OCI-LY7 (cell line): Measurements from ENCODE around the gene ZNF503. TPM values are rescaled to one million over a fixed set of nuclear protein-coding genes. Genes with fewer than 3 reads are reported as not detected.

Experiments used
- BruUV-seq: library from RNA; stranded (reverse); fragments of 400-500 nt; replicated peaks from 2 replicates; lab custom pipeline; 2021; lab: Mats Ljungman, UMichigan
- CTCF ChIA-PET: fragments of 300-600 bp; sonication (Branson Sonifier 250); formaldehyde crosslinking; loops from one replicate; lab custom pipeline; 2022; ENCODE audit warnings: antibody characterized with exemption; ENCODE audit not compliant: unreplicated experiment; lab: Charles Lee
- POLR2A ChIA-PET: fragments of 300-600 bp; sonication (Branson Sonifier 250); formaldehyde crosslinking; loops from one replicate; lab custom pipeline; 2022; ENCODE audit warnings: antibody characterized with exemption; lab: Charles Lee
- DNase-seq: peaks from one replicate; pipeline ENCODE4 v3.0.0-alpha.2; 2015; ENCODE audit warnings: low spot score
- H2AFZ ChIP-seq: fragments of 200-600 bp; sonication (generic), shearing (Covaris generic); 2 replicates; pipeline ENCODE4 v1.6.1; 2014; ENCODE audit warnings: mild to moderate bottlenecking, antibody characterized with exemption, low read length, moderate library complexity
- H3K27ac ChIP-seq: fragments of 200-600 bp; sonication (generic); 2 replicates; pipeline ENCODE4 v1.5.1; 2014; ENCODE audit warnings: mixed run types, low read depth, mild to moderate bottlenecking, moderate library complexity, low read length, inconsistent platforms; ENCODE audit not compliant: poor library complexity, severe bottlenecking
- H3K36me3 ChIP-seq: fragments of 200-600 bp; sonication (generic); 2 replicates; pipeline ENCODE4 v1.6.1; 2014; ENCODE audit warnings: mild to moderate bottlenecking, antibody characterized with exemption, low read length, moderate library complexity, mixed read lengths; ENCODE audit not compliant: insufficient read depth
- H3K4me1 ChIP-seq: fragments of 200-600 bp; sonication (generic); 2 replicates; pipeline ENCODE4 v1.5.1; 2014; ENCODE audit warnings: mild to moderate bottlenecking, low read length; ENCODE audit not compliant: insufficient read depth, poor library complexity, severe bottlenecking
- H3K4me2 ChIP-seq: fragments of 200-600 bp; sonication (generic); 2 replicates; pipeline ENCODE4 v1.6.1; 2014; ENCODE audit warnings: mild to moderate bottlenecking, low read length
- H3K4me3 ChIP-seq: fragments of 200-600 bp; sonication (generic); 2 replicates; pipeline ENCODE4 v1.5.1; 2014; ENCODE audit warnings: mild to moderate bottlenecking, low read depth, low read length; ENCODE audit not compliant: poor library complexity, severe bottlenecking
- H3K79me2 ChIP-seq: fragments of 200-600 bp; sonication (generic); 2 replicates; pipeline ENCODE4 v1.6.1; 2016; ENCODE audit warnings: low read depth, mild to moderate bottlenecking, low read length, moderate library complexity, mixed read lengths; ENCODE audit not compliant: insufficient read depth
- H3K9me2 ChIP-seq: fragments of 200-600 bp; sonication (generic); 2 replicates; pipeline ENCODE4 v1.6.1; 2016; ENCODE audit warnings: mild to moderate bottlenecking, low read length, mixed read lengths; ENCODE audit not compliant: insufficient read depth
- H3K9me3 ChIP-seq: fragments of 200-600 bp; sonication (generic); 2 replicates; pipeline ENCODE4 v1.6.1; 2014; ENCODE audit warnings: mild to moderate bottlenecking, mixed run types, low read length, mixed read lengths
- H4K20me1 ChIP-seq: fragments of 200-600 bp; sonication (generic); 2 replicates; pipeline ENCODE4 v1.6.1; 2014; ENCODE audit warnings: mild to moderate bottlenecking, antibody characterized with exemption, low read length, moderate library complexity, mixed read lengths; ENCODE audit not compliant: insufficient read depth
- CTCF ChIP-seq: fragments of 200-600 bp; sonication (generic); conservative IDR thresholded peaks from 2 replicates; pipeline ENCODE4 v1.5.1; 2014; ENCODE audit warnings: mild to moderate bottlenecking, antibody characterized with exemption, low read length, moderate library complexity, mixed read lengths
- EZH2phosphoT487 ChIP-seq: fragments of 200-600 bp; sonication (generic); IDR thresholded peaks from 2 replicates; pipeline ENCODE4 v1.6.1; 2018; ENCODE audit warnings: low read depth, borderline replicate concordance, mild to moderate bottlenecking, mixed run types, antibody characterized with exemption, low read length, moderate library complexity, mixed read lengths
- intact Hi-C: fragments of 100-400 bp; cut with micrococcal nuclease; formaldehyde crosslinking; loops from one replicate; pipeline ENCODE4 v1.10.0; 2022; ENCODE audit not compliant: unreplicated experiment
- total RNA-seq, 2 experiments: library from RNA; depleted of rRNA in 1 of 2; stranded (reverse); fragments of >200 nt in 1 of 2; shearing (Covaris generic) in 1 of 2; gene quantifications; 2 replicates each; pipeline ENCODE4 v1.2.3, GENCODE V29; 2014 to 2022

Gene ZNF503
- total RNA-seq, 2 experiments from 2014 or later: not detected

- no peak overlapping the region for H2AFZ ChIP-seq
- H3K27ac ChIP-seq: no peak overlapping the region
- no peak for DNase-seq
- H3K4me3 ChIP-seq: no peak overlapping the region
- no peaks in the 10 kb centered on the region for H3K4me1 ChIP-seq
- no peak for TF ChIP-seq EZH2phosphoT487
- TF ChIP-seq CTCF: no peak
- H4K20me1 ChIP-seq: no peaks in the 10 kb centered on the region
- no peaks in the 10 kb centered on the region for H3K9me2 ChIP-seq
- H3K4me2 ChIP-seq: no peak overlapping the region
- no TSS peak for BruUV-seq
- peaks cover 6% of the 10 kb centered on the region; the same call in 1 of the 2 replicates for H3K9me3 ChIP-seq
- no peaks in the 10 kb centered on the region for H3K79me2 ChIP-seq
- H3K36me3 ChIP-seq: no peaks in the 10 kb centered on the region
- POLR2A ChIA-PET: interaction anchor here (0.6 kb wide), 2 partner anchors 25 to 318 kb away, joined by 3 to 4 read pairs; no protein-coding TSS in a partner anchor
- CTCF ChIA-PET: no interaction called here
- intact Hi-C loops: no loop called here
Observed at GRCh38 chr10:75446508-75446907, 44.9 kb upstream of the ZNF503 start.

GRCh38 chr10:75444781-75445386, 43.3 kb upstream of the ZNF503 start:
- peaks cover 6% of the 10 kb centered on the region; the same call in 1 of the 2 replicates for H3K9me3 ChIP-seq
- no peaks in the 10 kb centered on the region for H3K36me3 ChIP-seq
- no peaks in the 10 kb centered on the region for H3K79me2 ChIP-seq
- H3K4me1 ChIP-seq: no peaks in the 10 kb centered on the region
- POLR2A ChIA-PET: interaction anchor here (0.7 kb wide), 1 partner anchor 111 kb away, joined by 4 read pairs; no protein-coding TSS in a partner anchor
- intact Hi-C loops: no loop called here
- no peak overlapping the region for H3K4me3 ChIP-seq
- H3K27ac ChIP-seq: no peak overlapping the region
- H3K9me2 ChIP-seq: no peaks in the 10 kb centered on the region
- no peak overlapping the region for H3K4me2 ChIP-seq
- H4K20me1 ChIP-seq: no peaks in the 10 kb centered on the region
- TF ChIP-seq CTCF (no peak), EZH2phosphoT487 (no peak)
- no peak overlapping the region for H2AFZ ChIP-seq
- CTCF ChIA-PET: no interaction called here
- DNase-seq: no peak
- BruUV-seq: no TSS peak

GRCh38 chr10:75443362-75443761, 41.8 kb upstream of the ZNF503 start:
- POLR2A ChIA-PET: no interaction called here
- no peak for TF ChIP-seq CTCF
- TF ChIP-seq EZH2phosphoT487: no peak
- intact Hi-C loops: no loop called here
- H3K9me3 ChIP-seq: peaks cover 6% of the 10 kb centered on the region; the same call in 1 of the 2 replicates
- CTCF ChIA-PET: no interaction called here
- no peak overlapping the region for H2AFZ ChIP-seq
- H3K36me3 ChIP-seq: no peaks in the 10 kb centered on the region
- H3K79me2 ChIP-seq: no peaks in the 10 kb centered on the region
- no peaks in the 10 kb centered on the region for H3K4me1 ChIP-seq
- no TSS peak for BruUV-seq
- H3K27ac ChIP-seq: no peak overlapping the region
- H3K4me3 ChIP-seq: no peak overlapping the region
- H4K20me1 ChIP-seq: no peaks in the 10 kb centered on the region
- no peak overlapping the region for H3K4me2 ChIP-seq
- no peak for DNase-seq
- no peaks in the 10 kb centered on the region for H3K9me2 ChIP-seq
